Hematopoietic multipotent progenitor cell treated with erythropoietin and hydrocortisone succinate and interleukin-3 and kit ligand, for 6 days (in vitro differentiated cells): Measurements from ENCODE around the gene METTL6.
"Not testable (repeated sequence)": the region's sequence is repeated elsewhere in the genome, so short reads cannot be mapped to it uniquely, and the experiment has no call there.

Source experiments
- DNase-seq: peaks from one replicate; pipeline ENCODE4 v3.0.0-alpha.2; 2015

METTL6 gene

DNA sequence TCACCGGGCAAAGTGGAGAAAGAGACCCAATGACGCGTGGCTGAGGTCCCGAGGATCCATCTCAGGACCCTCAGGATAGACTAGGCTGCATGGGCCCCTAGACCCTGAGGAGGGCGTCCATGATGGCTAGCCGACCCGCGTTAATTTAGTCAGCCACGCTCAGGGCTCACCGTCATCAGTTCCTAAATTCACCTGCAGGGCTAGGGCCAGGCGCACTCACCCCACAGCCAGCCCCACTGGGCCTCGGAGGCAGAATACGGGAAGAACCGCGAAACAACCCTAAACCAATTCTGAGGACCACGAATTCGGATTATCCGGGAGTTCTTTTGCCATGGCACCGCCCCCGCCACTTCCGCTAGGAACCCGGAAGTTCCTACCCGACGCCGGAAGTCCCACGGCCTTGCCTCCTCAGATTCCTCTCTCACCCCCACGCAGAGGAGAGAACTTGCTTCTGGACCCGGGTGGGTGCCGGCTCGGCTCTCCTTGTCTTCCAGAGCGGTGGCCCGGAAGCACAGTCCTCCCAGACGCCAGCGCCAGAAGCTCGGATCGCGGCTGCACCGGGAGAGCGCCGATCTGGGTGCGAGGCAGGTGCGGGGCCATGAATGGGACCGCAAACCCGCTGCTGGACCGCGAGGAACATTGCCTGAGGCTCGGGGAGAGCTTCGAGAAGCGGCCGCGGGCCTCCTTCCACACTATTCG lies at the start of gene METTL6, which contains the start of gene EAF1:
TSS of gene METTL6 (minus strand) at position 363 of the 699 bp plus-strand sequence. CDS start 1,033 bp downstream, outside the sequence.
TSS of gene EAF1 (plus strand) at position 417 of the 699 bp plus-strand sequence. CDS start at position 599, 182 bp downstream.
- DNase-seq = peak; percentile 94

GRCh38 chr3:15476378-15476777 lies 49.0 kb upstream of the METTL6 start:
- no peak for DNase-seq

- DNase-seq = no peak
These were observed 47.8 kb upstream of the METTL6 start for GRCh38 chr3:15475161-15475560.

DNA sequence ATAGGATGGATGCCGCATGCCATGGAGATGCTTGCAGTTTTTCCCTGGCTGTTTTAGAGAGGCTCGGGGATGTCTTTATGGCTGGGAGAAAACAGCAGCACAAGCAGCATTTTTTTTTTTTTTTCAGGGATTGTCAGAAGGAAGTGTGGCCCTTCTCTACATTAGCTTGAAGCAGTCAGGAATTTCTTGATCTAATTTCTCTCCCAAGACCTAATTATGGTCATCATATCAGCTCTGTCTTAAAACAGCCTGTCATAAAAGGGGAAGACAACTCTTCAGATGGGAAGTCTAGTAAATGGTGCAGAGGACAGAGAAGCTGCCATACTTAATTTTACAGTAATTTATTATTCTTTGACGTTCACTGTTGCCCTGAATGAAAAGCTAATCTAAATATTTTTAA lies 44.5 kb upstream of the METTL6 start:
- DNase-seq = no peak

GRCh38 chr3:15470849-15471248 lies 43.5 kb upstream of the METTL6 start:
- no peak for DNase-seq

DNA sequence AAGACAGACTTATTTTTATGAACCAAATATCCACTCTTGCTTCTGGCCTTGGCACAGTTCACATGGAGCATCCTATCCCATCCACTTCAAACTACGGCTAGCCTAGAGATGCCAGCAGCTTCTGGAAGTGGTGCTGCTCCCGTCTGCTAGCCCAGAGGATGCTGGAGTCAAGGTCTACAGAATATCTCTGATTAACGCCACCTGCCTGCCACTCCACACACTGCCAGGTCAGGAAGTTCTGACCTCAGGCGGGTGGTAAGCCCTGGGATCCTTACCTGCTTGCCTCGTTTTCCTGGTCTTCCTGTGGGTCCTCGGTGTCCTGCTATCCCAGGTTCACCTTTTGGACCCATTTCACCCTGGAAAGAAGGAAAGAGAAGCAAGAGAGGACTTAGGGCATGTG lies 42.9 kb upstream of the METTL6 start:
- DNase-seq = no peak

GRCh38 chr3:15467227-15468181 lies 40.2 kb upstream of the METTL6 start:
- DNase-seq = no peak

DNA sequence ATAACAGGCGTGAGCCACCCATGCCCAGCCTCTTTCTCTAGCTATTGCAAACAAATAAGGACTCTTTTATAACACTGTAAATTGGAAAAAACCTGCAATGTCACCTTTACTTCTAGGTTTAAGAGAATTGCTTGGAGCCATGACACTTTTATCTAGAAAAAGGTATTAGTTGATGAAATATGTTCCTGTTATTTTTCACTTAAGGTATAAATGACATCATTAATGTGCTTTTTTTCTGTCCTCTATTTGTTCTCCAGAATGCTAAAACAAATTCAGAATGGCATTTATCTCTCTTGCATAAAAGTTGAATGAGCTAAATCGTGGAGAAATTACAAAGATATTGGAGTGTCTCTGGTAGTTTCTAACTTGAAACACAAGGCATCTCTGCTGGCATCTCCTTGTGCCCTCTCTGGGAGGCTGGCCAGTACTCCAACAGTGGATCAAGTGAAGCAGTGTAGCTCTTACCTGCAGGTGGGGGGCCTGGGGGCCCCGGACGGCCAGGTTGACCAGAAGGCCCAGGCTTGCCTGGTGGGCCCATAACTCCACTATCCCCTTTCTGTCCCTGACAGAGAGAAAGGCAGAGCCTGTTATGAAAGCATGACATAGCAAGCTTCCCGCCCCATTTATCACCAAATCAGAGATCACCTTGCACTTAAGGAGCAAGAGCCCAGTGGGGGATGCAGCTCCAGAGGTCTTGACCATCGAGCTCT lies 38.7 kb upstream of the METTL6 start:
- no peak for DNase-seq

- no peak for DNase-seq
These were observed 35.1 kb upstream of the METTL6 start for GRCh38 chr3:15462451-15462850.

DNA sequence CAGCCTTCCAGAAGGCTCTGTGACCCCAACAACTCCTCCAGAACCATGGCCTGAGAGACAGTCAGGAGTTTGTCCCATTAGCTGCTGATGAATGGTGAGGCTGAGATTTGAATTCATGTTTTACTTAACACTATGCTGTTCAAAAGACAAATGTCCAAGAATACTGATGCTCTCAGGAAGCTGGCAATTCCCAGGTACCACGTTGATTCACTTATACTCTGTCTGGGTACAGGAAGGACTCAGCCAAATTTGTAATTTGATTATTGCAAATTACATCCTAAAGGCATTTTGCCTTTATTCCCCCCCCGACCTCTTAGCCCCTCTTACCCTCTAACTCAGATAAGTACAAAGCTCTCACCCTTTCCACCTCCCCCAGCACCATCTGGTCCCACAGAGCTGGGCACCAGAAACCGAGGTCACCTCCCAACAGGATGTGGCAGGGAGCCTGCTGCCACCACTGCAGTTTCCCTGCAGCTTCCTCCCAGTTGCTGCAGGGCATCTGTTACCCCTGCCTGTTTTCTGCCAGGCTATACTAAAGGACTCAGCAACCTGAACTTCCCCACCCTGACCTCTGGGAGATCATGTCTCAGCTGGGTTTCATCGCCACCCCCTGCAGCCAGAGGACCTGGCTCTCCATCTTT lies 33.7 kb upstream of the METTL6 start:
- DNase-seq = peak; percentile 41

DNA sequence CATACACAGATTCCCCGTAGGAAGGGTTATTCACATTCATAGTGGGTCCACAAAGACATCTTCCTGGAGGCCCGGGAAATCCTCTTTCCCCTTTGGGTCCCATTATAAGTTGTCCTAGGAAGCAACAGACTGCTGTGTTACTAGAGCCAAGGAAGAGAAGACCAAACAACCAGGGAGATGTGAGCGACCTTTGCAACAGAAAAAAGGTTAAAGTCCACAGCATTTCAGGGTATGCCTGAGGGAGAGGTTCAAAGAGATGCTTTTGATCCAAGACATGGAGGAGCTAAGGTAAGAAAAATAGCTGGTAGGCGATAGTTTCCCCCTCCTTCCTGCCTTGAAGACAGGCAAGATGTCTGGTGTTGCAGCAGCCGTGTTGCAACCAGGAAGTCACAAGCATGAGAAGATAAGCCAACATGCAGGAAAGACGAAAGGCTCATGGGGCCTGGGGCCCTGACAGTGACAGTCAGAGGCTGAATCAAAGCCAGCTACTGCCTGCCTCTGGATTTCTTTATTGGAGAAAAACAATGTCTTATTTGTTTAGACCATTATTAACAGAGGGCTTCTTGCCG lies 31.0 kb upstream of the METTL6 start:
- DNase-seq = peak; percentile 24

DNA sequence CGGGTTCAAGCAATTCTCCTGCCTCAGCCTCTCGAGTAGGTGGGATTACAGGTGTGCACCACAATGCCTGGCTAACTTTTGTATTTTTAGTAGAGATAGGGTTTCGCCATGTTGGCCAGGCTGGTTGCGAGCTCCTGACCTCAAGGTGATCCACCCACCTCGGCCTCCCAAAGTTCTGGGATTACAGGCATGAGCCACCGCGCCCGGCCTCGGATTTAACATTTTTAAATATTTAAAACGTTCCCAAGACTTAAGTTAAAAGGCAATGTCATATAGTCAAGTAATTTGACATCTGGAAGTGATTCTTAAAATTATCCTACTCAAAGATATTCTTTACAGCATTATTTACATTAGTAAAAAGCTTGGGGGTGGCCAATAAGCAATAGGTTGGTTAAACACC lies 29.6 kb upstream of the METTL6 start:
- not testable (repeated sequence) for DNase-seq

- DNase-seq = no peak
These were observed 29.0 kb upstream of the METTL6 start for GRCh38 chr3:15456321-15456720.

- no peak for DNase-seq
These were observed 28.4 kb upstream of the METTL6 start for GRCh38 chr3:15455756-15456155.

- no peak for DNase-seq
These were observed 27.6 kb upstream of the METTL6 start for GRCh38 chr3:15454965-15455364.

GRCh38 chr3:15453991-15454625 lies 26.8 kb upstream of the METTL6 start:
- no peak for DNase-seq

DNA sequence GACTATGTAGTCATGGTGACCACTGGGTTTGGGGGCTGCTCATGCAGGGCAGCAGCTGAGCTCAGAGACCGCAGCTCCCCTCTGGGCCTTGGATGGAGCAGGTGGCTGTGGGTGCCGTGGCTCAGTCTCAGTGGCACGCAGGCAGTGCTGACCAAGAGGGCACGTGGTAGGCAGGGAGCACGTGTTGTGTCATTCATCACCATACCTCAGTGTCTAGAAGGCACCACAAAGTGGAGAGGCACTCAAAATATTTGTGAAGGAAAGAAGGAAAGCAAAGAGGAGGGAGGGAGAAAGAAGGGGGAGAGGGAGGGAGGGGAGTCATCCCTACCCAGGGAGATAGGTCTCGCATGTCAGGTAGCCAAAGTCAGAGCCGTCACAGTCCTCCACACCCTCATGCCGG lies 26.2 kb upstream of the METTL6 start:
- DNase-seq = no peak

DNA sequence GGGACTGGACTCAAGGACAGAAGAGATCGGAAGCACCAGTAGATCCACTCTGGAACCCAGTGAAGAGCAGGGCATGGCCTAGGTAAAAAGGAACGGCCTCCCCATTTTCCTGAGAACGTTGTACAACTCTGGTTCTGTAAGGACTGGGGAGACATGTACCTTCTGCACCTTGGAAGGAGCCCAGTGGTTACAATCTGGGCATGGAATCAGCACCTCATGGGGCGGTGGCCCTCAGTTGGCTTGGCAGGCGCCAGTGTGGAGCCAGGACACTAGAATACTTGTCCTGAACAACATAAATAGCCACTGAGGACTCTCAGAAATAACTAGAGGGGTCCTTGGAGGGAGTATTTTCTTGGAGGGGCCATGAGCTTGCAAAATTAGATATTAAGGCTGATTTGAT lies 25.6 kb upstream of the METTL6 start:
- DNase-seq = no peak

GRCh38 chr3:15452156-15452555 lies 24.8 kb upstream of the METTL6 start:
- DNase-seq = no peak

GRCh38 chr3:15451216-15452113 lies 24.1 kb upstream of the METTL6 start:
- no peak for DNase-seq
